ENCODE results near the gene FUOM.

The FUOM gene, protein sequence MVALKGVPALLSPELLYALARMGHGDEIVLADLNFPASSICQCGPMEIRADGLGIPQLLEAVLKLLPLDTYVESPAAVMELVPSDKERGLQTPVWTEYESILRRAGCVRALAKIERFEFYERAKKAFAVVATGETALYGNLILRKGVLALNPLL

GRCh38 chr10:133357285-133358161 lies at the start of gene FUOM:
Gene FUOM (minus strand): TSS chr10:133358019. CDS start chr10:133358007, 12 bp downstream.
- peak; percentile 71 for DNase-seq

- DNase-seq: no peak
Measured at GRCh38 chr10:133405844-133406527, 48.2 kb upstream of the FUOM start.

DNA sequence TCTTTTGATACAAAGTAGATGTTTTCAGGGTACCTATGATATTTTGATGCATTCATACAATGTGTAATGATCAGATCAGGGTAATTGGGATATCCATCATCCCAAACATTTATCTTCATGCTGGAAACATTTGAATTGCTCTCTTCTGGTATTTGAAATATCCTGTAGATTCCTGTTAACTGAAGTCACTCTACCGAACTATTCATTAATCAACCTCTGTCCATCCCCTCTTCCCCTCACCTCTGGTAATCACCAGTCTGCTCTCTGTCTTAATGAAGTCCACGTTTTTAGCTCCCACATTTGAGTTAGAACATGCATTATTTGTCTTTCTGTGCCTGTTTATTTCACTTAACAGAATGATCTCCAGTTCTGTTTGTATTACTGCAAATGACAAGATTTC lies 47.5 kb upstream of the FUOM start:
- DNase-seq: no peak

DNA sequence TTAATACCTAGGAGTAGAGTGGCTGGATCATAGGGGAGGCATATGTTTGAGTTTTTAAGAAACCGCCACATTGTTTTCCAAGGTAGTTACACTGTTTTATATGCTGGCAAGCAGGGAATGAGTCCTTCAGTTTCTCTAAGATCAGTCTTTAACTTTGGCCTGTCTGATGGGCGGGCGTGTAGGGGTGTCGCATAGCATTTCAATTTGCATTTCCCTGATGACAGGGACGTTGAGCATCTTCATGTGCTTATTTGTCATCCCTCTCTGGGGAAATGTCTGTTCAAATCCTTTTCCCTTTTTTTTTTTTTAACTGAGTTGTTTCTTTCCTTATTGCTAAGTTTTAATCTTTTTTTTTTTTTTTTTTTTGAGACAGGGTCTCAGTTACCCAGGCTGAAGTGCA lies 46.0 kb upstream of the FUOM start:
- DNase-seq: no peak

- DNase-seq: no peak
Measured at GRCh38 chr10:133403359-133403758, 45.5 kb upstream of the FUOM start.

GRCh38 chr10:133401981-133402725 lies 44.3 kb upstream of the FUOM start:
- DNase-seq: no peak

- no peak for DNase-seq
Measured at GRCh38 chr10:133401500-133401899, 43.7 kb upstream of the FUOM start.

DNA sequence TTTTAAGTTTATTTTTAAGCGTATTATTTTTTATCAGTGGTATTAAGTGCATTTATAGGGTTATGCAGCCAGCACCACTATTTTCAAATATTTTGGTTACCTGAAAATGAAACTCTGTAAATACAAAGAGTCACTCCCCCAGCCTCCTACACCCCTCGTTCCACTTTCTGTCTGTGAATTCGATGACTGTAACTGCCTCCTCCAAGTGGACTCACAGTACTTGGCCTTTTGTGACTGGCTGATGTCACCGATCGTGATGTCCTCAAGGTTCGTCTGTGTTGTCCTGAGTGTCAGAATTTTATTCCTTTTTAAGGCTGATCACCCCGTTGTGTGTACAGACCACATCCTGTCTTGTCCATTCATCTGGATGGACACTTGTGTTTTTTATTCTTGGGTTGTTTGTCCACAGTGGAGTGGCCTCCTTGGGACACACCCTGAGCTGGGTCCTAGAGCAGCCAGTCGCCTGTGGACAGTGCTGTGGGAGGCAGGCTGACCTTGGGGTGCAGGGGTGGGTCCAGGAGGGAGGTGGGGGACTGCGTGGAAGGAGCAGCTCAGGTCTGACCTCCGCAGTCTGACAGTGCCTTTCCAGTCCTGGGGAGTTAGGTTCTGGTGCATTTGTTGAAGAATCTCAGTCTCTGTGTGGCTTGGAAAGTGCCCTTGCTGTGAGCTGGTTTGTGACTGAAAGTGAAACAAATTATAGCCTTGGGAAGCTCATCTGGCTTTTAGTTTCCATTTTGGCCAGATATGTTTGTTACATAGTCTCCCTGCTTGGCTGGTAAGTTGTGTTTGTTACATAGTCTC lies 43.0 kb upstream of the FUOM start:
- no peak for DNase-seq

DNA sequence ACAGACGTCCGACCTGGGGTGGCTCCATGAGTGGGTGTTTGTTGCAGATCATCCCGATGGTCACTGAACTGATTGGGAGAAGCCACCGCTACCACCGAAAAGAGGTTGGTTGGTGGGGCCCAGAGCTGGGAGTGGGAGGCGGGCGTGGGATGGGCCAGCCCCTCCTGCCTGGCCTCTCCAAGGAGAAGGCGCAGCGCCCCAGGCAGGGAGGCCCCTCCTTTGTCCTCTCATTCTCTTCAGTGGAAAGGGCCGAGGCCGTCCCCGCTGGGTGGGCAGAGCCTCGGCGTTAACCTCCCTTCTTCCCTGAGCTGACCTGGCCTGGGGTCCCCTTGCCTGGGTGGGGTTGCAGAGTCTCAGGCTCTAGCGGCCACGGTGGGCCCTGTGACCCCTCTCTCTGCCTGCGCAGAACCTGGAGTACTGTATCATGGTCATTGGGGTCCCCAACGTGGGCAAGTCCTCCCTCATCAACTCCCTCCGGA lies 41.3 kb upstream of the FUOM start:
- DNase-seq: no peak

- no peak for DNase-seq
Measured at GRCh38 chr10:133397938-133398337, 40.1 kb upstream of the FUOM start.

DNA sequence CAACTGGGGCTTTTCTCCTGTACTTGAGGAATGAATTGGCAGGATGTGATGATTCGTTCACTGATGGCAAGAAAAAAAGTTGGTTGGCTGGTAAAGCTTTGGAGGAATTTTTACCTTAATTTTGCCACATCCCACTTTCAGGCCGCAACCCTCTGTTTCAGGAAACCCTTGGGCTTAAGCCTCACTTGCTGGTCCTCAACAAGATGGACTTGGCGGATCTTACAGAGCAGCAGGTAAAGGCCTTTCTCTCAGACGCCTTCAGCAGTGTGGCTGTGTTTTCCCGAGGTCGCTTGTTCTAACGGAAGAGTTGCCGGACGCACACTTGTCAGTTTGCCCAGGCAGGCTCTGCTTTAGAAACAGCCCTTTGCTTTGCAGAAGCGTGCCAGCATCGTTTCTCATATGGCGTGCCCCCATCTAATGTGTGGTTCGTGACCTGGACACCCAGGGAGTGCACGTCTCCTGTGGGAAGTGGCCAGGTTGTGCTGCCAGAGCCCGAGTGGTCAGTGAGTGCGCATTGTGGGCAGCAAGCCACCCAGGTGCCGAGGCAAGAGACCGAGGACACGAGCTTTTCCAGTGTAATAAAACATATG lies 38.3 kb upstream of the FUOM start:
- DNase-seq: no peak

DNA sequence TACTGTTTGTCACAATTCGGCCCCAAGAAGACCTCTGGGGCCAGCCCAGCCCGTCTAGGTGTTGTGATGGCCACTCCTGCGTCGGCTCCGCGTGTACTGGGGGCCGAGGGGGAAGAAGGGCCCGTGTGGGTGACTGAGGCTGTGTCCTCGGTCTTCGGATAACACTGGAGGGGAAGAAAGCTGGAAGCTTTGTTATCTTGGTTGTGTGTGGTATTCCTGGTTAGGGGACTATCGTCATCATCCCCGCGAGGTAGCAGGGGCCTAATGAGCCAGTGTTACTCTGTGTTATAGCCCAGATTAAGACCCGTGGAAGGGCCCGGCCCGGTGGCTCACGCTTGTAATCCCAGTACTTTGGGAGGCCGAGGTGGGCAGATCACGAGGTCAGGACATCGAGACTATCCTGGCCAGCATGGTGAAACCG lies 37.0 kb upstream of the FUOM start:
- no peak for DNase-seq

DNA sequence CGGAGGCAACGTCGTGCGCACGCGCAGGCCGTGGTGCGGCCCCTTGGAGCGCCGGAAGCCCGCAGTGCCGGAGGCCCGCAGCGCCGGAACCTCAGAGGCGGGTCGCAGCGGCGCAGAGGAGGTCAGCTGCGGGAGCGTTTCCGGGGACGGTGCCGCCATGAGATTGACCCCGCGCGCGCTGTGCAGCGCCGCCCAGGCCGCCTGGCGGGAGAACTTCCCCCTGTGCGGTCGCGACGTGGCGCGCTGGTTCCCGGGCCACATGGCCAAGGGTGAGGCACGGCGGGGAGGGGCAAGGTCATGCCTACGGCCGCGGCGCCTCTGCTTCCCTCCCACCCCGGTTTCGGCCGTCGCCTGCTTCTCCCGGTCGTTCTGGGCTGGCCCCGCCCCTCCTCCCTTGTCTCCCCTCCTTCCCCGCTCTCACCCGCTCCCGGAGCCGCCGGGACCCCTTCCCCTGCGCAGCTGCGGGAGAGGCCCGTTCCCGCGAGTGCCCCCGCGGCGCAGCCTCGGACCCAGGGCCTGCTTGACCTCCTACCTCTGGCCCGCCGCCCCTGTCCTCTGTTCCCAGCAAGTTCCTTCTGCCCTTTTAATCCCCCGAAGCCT lies 36.3 kb upstream of the FUOM start, which contains the start of gene MTG1:
TSS of gene MTG1 (plus strand) at position 94 of the 600 bp plus-strand sequence. CDS start at position 158, 64 bp downstream.
- DNase-seq: no peak

DNA sequence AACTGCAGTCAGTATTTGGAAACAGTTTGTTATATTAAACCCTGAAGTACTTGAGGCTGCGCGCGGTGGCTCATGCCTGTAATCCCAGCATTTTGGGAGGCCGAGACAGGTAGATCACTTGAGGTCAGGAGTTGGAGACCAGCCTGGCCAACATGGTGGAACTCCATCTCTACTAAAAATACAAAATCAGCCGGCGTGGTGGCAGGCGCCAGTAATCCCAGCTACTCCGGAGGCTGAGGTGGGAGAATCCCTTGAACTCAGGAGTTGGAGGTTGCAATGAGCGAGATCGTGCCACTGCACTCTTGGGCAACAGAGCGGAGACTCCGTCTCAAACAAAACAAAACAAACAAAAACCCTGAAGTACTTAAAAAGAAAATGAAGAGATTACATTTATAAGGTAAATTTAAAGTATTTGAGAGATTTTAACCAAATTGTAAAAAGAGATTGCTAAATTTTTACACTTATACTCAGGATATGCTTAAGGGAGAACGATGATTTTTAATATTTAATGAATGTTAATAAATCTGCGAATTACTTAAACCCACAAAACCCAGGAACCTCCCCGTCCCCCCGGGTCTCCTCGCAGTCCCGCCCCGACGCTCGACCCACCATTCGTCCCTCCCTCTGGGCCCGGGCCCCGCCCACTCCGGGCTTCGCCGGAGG lies 35.7 kb upstream of the FUOM start:
- peak; percentile 98 for DNase-seq

DNA sequence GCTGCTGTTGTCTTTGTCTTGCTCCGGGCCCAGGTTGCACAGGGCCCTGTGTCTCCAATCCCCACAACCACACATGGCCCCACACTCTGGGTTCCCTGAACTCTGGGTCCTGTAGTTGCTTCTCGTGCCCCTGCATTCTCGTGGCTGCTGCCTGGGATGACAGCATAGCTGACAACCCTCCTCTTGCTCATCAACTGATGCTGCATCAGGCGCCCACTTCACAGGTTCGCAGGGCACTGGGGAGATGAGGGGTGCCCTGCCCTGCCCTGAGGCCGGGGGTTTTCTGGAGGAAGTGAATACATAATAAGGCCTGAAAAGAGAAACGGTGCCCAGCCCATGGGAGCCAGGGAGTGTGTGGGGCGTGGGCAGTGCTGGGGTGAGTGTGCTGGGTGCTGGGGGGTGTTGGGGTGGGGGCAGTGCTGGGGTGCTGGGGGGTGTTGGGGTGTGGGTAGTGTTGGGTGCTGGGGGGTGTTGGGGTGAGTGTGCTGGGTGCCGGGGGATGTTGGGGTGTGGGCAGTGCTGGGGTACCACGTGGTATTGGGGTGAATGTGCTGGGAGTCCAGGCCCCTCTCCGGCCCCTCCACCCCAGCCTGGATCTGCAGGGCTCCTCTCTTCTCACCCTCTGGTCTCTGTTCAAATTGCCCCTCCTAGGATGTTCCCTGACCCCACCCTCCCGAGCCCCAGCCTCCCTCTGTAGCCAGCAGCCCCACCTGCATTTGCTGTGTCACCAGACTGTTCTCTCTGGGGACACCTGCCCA lies 34.1 kb upstream of the FUOM start:
- DNase-seq: no peak

DNA sequence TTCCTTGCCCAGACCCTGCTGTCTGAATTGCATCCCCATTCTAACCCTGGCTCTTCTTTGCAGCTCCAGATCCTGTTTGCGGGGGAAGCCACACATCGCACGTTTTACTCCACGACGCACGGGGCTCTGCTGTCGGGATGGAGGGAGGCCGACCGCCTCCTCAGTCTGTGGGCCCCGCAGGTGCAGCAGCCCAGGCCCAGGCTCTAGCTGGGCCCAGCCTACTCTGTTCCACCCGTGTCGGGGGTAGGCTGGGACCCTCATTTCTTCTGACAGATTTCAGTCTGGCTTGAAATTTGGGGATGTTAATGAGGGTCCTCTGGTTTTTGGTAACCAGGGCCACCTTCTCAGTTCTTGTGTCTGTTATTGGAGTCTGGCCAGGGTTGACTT lies 33.4 kb upstream of the FUOM start:
- no peak for DNase-seq

GRCh38 chr10:133390597-133391248 lies 32.9 kb upstream of the FUOM start:
- no peak for DNase-seq

DNA sequence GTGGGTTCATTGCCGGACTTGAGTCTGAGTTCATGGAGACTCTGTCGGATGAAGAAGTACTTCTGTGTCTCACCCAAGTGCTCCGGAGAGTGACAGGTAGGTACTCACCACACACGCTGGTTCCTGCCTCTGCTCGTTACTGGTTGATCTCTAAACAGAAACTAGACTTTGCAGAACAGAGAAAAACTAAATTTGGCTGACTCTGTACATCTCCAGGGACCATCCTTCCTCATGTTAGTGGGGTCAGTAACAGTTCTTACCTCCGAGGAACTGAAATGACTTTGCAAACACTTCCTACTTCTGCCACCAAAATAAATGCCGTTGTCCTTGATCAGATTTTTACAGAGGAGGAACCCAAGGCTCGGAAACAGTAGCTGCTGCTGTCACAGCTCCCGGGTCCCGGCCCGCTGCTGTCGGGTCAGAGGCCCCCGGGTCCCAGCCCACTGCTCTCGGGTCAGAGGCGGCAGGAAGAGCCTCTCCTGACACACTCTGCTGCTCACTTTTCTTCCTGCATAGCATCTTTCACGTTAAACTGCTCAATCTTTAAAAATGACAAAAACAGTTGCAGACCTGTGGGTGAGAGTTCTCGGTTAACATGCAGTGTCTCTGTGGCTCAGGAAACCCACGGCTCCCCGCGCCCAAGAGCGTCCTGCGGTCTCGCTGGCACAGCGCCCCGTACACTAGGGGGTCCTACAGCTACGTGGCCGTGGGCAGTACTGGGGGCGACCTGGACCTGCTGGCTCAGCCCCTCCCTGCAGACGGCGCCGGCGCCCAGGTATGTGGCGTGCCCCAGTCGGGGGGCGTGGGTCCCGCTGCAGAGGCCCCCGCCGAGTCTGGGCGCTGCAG lies 31.4 kb upstream of the FUOM start:
- peak; percentile 63 for DNase-seq
